Chondrocyte (in vitro differentiated cells): ENCODE measurements around the gene LAMP1. TPM values are rescaled to one million over a fixed set of nuclear protein-coding genes. Genes with fewer than 3 reads are reported as not detected.

Experiments used
- microRNA-seq: library from miRNA; unstranded; fragments of <30 nt; microRNA quantifications from one replicate; pipeline ENCODE4 v1.2.0, GENCODE V29; 2020; ENCODE audit warnings: borderline number of aligned reads
- total RNA-seq: library from RNA; stranded (reverse); gene quantifications from 3 replicates; pipeline ENCODE4 v1.2.1, GENCODE V29; 2021

Gene LAMP1
- total RNA-seq, 1 donor from 2014 or later: 332 TPM

Small RNA genes within 50 kb of the gene (microRNA-seq; reads per million reads assigned to microRNA genes)
- gene MIR8075: not detected

Other genes starting within 250 kb of the LAMP1 start
- gene F7, start 191.4 kb upstream of the LAMP1 start, total RNA-seq: 0.34 to 0.85 TPM (median 0.60 TPM) in 3 replicates
- 1.9 to 2.0 TPM in 2 of 3 replicates, not detected in the other for gene F10, start 174.4 kb upstream of the LAMP1 start, total RNA-seq
- not detected in 3 replicates for gene PROZ, start 138.6 kb upstream of the LAMP1 start, total RNA-seq
- 32.9 to 42.8 TPM (median 33.7 TPM) in 3 replicates for gene PCID2, start 88.6 kb upstream of the LAMP1 start, total RNA-seq
- 63.7 to 64.6 TPM (median 64.1 TPM) in 3 replicates for gene CUL4A, start 87.6 kb upstream of the LAMP1 start, total RNA-seq
- 1.3 to 1.7 TPM (median 1.7 TPM) in 3 replicates for gene GRTP1, start 66.9 kb downstream of the LAMP1 start, total RNA-seq
- 6.3 to 8.8 TPM (median 8.4 TPM) in 3 replicates for gene ADPRHL1, start 156.2 kb downstream of the LAMP1 start, total RNA-seq
- gene DCUN1D2, start 193.5 kb downstream of the LAMP1 start, total RNA-seq: 17.0 to 24.9 TPM (median 19.5 TPM) in 3 replicates